Head of caudate nucleus (tissue), 42 donors: ENCODE results near the gene HRK.
"Not testable (repeated sequence)": the region's sequence is repeated elsewhere in the genome, so short reads cannot be mapped to it uniquely, and the experiment has no call there.

Source experiments
- DNase-seq, 42 donors: peaks; one replicate each; pipeline versions ENCODE4 v3.0.0 to v3.0.0-alpha.2; 2020 to 2021; ENCODE audit warnings: mixed read lengths in 7 of 42
- intact Hi-C: fragments of 100-400 bp; cut with DNase I; formaldehyde crosslinking; loops from one replicate; pipeline ENCODE4 v1.15.0; 2022

Gene HRK

GRCh38 chr12:116838365-116838764 is 42.9 kb downstream of the HRK start:
- peak in 13 of 42 donors; percentile 21 to 68 (median 35) for DNase-seq
- intact Hi-C loops = no loop called here

- DNase-seq = no peak
- intact Hi-C loops = no loop called here
These were observed 44.1 kb downstream of the HRK start for GRCh38 chr12:116837097-116837496.

DNA sequence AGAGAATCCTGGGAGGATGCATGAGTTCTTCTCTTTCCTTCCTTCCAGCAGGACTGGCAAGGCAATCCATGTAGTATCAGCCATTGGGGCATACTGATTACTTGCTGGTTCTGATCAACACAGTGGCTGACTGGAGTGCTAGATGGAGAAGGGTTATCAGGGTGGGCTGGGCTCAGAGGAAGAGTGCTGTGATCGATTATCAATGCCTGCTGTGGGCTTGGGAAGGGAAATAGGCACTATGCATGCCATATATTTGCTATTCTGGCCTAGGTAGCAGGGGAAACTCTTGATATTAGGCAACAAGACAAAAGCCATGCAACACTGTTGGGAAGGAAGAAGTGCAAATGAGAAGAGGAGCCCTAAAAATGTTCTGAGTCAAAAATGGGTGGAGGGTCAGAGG is 45.8 kb downstream of the HRK start:
- intact Hi-C loops = no loop called here
- no peak for DNase-seq

GRCh38 chr12:116833474-116833873 is 47.8 kb downstream of the HRK start:
- intact Hi-C loops = no loop called here
- DNase-seq = no peak

DNA sequence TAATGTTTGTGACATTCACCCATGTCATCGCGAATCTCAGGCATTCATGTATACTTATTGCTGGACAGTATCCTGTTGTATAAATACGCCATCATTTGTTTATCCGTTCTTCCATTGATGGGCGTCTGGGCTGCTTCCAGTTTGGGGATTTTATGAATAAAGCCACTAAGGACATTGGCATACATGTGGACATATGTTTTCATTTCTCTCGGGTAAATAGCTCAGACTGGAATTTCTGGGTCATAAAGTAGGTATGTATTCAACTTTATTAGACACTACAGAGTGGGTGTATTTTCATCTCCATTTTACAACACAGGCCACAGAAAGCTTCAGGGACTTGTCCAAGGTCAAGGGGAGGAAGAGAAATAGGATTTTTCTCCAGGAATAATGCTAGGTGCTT is 48.9 kb downstream of the HRK start:
- intact Hi-C loops = no loop called here
- DNase-seq = no peak

DNA sequence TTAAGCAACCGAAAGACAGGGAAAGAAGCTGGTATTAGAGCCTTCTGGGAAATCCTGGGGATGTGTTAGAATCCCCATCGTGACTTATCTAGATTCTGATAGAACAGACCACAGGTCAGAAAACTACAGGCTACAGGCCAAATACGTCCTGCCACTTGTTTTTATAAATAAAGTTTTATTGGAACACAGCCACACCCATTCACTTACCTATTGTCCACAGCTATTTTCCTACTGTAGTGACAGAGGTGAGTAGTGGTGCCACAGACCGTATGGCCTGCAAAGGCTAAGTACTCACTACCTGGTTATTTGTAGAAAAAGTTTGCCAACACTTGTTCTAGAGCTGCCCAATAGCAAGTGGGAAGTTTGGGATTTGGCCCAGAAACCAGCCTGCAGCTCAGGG is 53.8 kb downstream of the HRK start:
- intact Hi-C loops = no loop called here

DNA sequence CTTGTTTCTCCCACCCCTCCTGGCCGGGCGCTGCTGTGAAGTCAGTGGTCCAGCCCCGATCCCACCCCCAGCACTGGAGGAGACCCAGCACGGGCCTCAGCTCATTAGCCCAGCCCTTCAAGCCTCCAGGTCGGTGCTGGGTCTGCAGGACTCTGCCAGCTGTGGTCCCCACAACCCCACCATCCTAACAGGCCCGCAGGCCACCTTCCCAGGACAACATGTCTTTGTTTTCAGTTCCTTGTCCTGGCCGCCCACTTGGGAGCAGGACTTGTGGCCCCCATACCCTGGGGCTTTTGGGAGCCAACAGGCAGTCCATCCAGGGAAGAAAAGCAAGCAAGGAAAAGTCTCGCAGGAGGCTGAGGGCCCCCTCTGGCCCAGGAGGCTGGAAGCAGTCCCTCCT is 60.0 kb downstream of the HRK start:
- peak in 1 of 42 donors; percentile 17 for DNase-seq
- intact Hi-C loops = no loop called here

More for the DNA sequence above, 53.8 kb downstream of the HRK start:
- DNase-seq = no peak

DNA sequence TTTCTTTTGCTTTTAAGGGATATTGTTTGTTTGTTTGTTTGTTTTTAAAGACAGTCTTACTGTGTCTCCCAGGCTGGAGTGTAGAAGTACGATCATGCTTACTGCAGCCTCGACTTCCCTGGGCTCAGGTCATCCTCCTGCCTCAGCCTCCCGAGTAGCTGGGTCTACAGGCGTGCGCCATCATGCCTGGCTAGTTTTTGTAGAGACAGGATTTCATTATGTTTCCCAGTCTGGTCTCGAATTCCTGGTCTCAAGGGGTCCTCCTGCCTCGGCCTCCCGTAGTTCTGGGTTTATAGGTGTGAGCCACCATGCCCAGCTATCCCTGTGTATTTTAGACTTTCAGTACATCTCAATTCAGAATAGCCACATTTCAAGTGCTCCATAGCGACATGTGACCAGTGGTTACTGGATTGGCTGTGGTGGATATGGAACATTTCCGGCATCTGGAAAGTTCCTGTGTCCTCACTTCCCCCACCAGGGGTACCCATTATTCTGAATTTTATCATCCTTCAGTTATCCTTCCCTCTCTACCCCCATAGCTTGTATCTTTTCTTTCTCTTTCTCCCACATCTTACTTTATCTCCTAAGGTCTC is 61.1 kb downstream of the HRK start:
- intact Hi-C loops = no loop called here
- DNase-seq = no peak

GRCh38 chr12:116818948-116819832 is 62.1 kb downstream of the HRK start:
- intact Hi-C loops = loop anchor here (5.0 kb wide), 1 partner anchor 82 kb away; the partner anchor contains the start of genes RNFT2 and SPRING1
- peak; percentile 74 to 97 (median 93) for DNase-seq

- peak in 14 of 42 donors; percentile 6 to 49 (median 19) for DNase-seq
- intact Hi-C loops = loop anchor here (5.0 kb wide), 1 partner anchor 81 kb away; the partner anchor contains the start of genes RNFT2 and SPRING1
These were observed 62.8 kb downstream of the HRK start for GRCh38 chr12:116818341-116818856.

DNA sequence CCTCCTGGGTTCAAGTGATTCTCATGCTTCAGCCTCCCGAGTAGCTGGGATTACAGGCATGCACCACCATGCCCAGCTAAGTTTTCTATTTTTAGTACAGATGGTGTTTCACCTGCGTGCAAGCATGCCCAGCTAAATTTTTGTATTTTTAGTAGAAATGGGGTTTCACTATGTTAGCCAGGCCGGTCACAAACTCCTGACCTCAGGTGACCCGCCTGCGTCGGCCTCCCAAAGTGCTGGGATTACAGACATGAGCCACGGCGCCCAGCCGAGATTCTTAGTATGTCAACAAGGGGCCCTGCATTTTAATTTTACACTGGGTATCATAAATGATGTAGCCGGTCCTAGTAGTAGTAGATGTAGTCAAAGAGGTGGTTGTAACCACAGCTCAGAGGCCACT is 66.5 kb downstream of the HRK start:
- not testable (repeated sequence) for DNase-seq
- intact Hi-C loops = loop anchor here (5.0 kb wide), 1 partner anchor 77 kb away; the partner anchor contains the start of genes RNFT2 and SPRING1

DNA sequence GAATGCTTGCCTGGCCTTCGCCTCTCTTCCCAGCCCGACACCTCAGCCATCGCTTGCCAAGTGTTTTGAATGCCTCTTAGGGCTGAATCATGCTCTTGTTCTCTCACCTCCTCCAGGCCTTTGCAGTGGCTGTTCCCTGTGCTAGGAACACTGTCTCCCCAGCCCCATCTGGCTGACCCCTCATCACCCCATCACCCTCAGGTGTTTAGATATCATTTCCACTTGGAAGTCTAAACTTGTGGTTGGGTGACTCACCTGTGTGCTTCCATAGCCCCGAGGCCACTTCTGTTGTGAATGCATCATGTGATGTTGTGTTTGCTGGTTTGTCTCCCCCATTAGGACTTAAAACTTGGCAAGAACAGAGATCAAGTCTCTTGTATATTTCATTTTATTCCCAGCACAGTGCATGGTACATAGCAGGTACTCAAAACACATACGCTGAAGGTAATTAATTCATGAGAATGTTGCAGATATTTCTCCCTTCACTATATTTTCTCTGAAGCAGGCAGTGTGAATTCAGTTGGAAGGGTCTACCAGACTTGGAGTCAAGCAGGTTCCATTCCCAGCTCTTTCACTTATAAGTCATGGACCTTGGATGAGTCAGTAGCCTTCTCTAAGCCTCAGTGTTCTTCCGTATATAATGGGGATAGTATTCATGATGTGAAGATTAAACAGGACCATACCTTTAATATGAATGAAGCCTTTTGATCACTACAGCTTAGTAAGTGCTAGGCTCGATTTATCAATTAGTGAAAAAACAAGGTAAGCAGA is 67.8 kb downstream of the HRK start:
- no peak for DNase-seq
- intact Hi-C loops = no loop called here

DNA sequence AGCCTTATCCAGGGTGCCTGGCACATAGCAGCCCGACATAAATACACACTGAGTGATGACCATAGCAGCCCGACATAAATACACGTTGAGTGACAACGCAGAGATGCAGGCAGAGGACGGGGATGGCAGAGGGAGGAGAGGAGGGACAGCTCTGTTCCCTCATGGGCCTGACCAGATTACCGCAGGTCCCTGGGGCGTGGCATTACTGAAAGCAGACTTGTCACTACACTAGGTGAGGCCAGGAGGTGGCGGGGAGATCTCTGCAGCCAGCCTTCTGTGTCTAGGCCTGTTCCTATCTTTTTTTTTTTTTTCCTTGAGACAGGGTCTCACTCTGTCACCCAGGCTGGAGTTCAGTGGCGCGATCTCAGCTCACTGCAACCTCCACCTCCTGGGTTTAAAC is 69.0 kb downstream of the HRK start:
- DNase-seq = no peak
- intact Hi-C loops = no loop called here

GRCh38 chr12:116808113-116809105 is 72.8 kb downstream of the HRK start:
- DNase-seq = no peak

GRCh38 chr12:116807546-116807945 is 73.7 kb downstream of the HRK start:
- no peak for DNase-seq
- intact Hi-C loops = no loop called here

More at GRCh38 chr12:116808113-116809105, 72.8 kb downstream of the HRK start:
- intact Hi-C loops = no loop called here

DNA sequence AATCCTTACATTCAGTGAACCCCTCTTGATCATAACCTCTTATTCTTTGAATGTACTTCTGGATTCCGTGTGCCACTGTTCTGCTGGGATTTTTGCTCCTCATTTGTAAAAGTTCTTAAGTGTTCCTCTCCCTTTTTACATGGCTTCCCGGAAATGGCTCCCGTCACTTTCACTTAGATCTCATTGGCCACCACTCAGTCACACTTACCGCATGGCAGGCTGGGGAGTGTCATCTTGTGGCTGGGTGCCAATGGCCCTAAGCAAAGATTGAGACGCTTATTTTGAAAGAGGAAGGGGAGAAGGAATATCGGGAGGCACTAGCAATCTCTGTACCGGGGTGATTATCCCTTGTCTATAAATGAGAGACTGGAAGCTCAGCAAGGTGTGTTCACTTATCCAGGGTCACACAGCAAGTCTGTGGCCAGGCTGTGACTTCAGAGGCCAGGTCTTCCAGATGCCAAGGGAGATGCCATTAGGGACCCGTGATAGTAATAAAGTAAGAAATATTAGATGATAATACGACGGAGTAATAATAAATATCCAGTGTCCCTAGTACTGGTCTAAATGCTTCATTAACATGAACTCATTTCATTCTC is 74.3 kb downstream of the HRK start:
- intact Hi-C loops = no loop called here
- DNase-seq = no peak
